Neural crest cell (in vitro differentiated cells): ENCODE results near the gene TMEM170A. TPM values are rescaled to one million over a fixed set of nuclear protein-coding genes. Genes with fewer than 3 reads are reported as not detected.

Experiments
- DNase-seq: peaks from one replicate; pipeline ENCODE4 v3.0.0; 2021; ENCODE audit warnings: low read depth, mixed read lengths, low spot score
- H3K27ac Mint-ChIP-seq: one replicate; pipeline ENCODE4 v1.8.0; 2021; ENCODE audit warnings: mild to moderate bottlenecking, mixed read lengths; ENCODE audit not compliant: unreplicated experiment
- H3K27me3 Mint-ChIP-seq: 2 replicates; pipeline ENCODE4 v1.8.0; 2021; ENCODE audit warnings: low read depth, mild to moderate bottlenecking, mixed read lengths
- H3K36me3 Mint-ChIP-seq: 2 replicates; pipeline ENCODE4 v1.8.0; 2021; ENCODE audit warnings: low read depth, mild to moderate bottlenecking, mixed read lengths
- H3K4me1 Mint-ChIP-seq: 2 replicates; pipeline ENCODE4 v1.8.0; 2021; ENCODE audit warnings: mixed read lengths
- H3K4me3 Mint-ChIP-seq: one replicate; pipeline ENCODE4 v1.8.0; 2021; ENCODE audit warnings: mild to moderate bottlenecking, mixed read lengths
- H3K9me3 Mint-ChIP-seq: 2 replicates; pipeline ENCODE4 v1.8.0; 2021; ENCODE audit warnings: mixed read lengths
- total RNA-seq: library from RNA; stranded (reverse); gene quantifications from 2 replicates; pipeline ENCODE4 v1.2.1, GENCODE V29; 2021
- TF ChIP-seq, protein P1 (sequence below): fragments of 200-600 bp; sonication (generic); conservative IDR thresholded peaks from 2 replicates; pipeline ENCODE4 v1.5.0; 2021; ENCODE audit warnings: antibody characterized with exemption, mild to moderate bottlenecking

TMEM170A gene
- total RNA-seq, 1 donor from 2014 or later = 50.5 TPM

DNA sequence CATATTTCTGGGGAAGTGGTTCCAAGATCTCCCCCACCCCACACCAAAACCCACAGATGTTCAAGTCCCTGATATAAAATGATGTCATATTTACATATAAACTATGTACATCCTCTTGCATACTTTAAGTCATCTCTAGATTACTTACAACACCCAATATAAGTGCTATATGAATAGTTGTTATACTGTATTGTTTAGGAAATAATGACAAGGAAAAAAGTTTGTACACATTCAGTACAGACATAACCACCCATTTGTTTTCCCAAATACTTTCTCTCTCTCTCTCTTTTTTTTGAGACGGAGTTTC lies 42.7 kb downstream of the TMEM170A start:
- no peaks in the 10 kb centered on the region for H3K9me3 Mint-ChIP-seq

DNA sequence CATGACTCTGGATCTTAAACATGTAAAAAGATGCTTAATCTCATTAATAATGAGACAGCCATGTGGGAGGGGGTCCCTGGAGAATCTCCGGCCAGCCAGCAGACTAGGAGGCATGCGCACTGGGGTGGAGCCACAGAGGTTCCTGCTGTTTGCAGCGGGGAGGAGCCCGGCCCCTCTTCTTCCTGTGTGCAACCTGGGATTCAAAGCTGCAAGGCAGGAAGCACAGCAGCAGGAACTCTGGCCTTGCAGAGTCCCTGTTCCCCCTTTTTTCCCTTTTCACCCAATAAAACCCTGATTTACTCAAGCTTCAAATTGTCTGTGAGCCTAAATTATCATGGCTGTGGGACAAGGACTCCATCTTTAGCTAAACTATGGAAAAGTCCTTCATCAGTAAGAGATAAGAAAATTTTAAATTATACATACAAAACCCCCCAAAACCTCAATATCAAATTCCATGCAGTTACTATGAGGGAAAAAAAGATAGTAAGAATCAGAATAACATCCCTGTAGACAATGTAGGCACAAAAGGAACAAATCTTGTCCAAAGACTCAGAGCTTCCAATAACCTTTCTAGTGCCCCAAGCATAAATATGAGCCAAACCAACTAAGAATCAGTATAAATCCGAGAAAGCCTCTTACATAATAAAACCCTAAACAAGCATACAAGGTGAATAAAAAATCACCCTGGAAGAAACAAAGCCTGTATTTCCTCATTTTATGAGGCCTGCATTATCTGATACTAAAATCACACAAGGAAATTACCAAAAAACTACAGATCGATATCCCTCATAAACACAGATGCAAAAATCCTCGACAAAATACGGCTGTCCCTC lies 43.3 kb downstream of the TMEM170A start:
- Mint-ChIP-seq H3K27me3 (no peaks in the 10 kb centered on the region), H3K27ac (peak overlapping the region; percentile 27), H3K9me3 (no peaks in the 10 kb centered on the region), H3K36me3 (no peaks in the 10 kb centered on the region), H3K4me3 (no peak overlapping the region), H3K4me1 (peaks cover 27% of the 10 kb centered on the region)
- peak; percentile 57 for DNase-seq
- TF ChIP-seq, protein P1, sequence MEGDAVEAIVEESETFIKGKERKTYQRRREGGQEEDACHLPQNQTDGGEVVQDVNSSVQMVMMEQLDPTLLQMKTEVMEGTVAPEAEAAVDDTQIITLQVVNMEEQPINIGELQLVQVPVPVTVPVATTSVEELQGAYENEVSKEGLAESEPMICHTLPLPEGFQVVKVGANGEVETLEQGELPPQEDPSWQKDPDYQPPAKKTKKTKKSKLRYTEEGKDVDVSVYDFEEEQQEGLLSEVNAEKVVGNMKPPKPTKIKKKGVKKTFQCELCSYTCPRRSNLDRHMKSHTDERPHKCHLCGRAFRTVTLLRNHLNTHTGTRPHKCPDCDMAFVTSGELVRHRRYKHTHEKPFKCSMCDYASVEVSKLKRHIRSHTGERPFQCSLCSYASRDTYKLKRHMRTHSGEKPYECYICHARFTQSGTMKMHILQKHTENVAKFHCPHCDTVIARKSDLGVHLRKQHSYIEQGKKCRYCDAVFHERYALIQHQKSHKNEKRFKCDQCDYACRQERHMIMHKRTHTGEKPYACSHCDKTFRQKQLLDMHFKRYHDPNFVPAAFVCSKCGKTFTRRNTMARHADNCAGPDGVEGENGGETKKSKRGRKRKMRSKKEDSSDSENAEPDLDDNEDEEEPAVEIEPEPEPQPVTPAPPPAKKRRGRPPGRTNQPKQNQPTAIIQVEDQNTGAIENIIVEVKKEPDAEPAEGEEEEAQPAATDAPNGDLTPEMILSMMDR = no peak

More for the DNA sequence above, 42.7 kb downstream of the TMEM170A start:
- TF ChIP-seq, protein P1 = no peak
- no peaks in the 10 kb centered on the region for H3K36me3 Mint-ChIP-seq
- H3K27ac Mint-ChIP-seq = no peak overlapping the region
- H3K27me3 Mint-ChIP-seq = no peaks in the 10 kb centered on the region
- DNase-seq = no peak
- H3K4me1 Mint-ChIP-seq = peaks cover 27% of the 10 kb centered on the region
- H3K4me3 Mint-ChIP-seq = no peak overlapping the region

DNA sequence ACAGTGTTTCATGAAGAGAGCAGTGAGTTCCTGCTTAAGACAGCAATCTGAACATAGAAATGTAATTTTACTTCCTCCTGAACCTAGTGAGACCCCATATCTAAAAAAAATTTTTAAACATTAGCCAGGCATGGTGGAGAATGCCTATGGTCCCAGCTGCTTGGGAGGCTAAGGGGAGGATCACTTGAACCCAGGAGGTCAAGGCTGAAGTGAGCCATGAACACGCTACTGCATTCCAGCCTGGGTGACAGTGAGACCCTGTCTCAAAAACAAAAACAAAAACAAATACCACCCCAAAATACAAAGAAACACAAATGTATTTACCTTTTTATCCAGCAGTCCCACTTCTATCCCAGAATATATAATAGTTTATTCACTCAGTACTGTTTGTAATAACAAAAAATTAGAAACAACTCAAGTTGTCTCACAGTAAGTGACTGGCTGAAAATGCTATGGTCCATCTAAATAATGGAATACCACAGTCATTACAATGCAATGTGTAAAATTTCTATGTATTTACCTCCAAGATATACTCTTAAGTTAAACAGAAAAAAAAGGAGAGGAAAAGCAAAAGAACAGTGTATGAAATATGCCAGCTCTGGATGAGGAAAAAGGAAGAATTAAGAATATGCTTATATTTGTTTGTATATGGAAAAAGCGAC lies 47.5 kb downstream of the TMEM170A start:
- Mint-ChIP-seq H3K36me3 (peaks cover 4% of the 10 kb centered on the region), H3K27me3 (no peaks in the 10 kb centered on the region), H3K27ac (no peak overlapping the region), H3K9me3 (no peaks in the 10 kb centered on the region), H3K4me1 (peaks cover 47% of the 10 kb centered on the region), H3K4me3 (no peak overlapping the region)
- DNase-seq = no peak
- TF ChIP-seq, protein P1 = no peak

DNA sequence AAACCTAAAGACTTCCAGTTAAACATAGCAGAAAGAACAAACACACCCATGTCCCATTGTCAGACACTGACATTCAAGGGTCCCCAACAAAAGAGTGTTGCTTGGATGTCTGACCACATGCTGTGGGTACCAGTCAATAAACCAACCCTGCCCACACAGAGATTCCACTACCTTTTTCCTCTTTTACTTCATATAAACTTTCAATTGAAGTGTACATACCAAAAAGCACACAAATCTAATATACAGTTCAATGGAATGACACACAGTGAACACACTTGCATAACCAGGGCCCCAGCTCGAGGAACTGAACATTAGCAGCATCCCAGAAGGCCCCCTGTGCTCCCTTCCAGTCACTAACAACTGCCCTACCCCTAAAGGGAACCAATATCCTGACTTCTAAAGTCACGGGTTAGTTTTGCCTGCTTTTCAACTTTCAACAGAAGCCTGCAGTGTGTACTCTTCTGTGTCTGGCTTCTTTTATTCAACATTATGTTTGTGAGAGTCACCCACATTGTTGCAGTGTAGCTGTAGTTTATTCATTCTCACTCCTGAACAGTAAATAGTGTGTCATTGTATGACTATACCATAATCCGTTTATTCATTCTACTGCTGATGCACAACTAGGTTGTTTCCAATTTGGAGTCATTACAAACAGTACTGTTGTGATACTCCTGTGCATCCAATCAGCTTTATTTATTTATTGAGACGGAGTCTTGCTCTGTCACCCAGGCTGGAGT lies 49.2 kb downstream of the TMEM170A start:
- Mint-ChIP-seq H3K4me1 (peaks cover 31% of the 10 kb centered on the region), H3K36me3 (peaks cover 4% of the 10 kb centered on the region), H3K27ac (no peak overlapping the region), H3K9me3 (no peaks in the 10 kb centered on the region), H3K4me3 (no peak overlapping the region), H3K27me3 (no peaks in the 10 kb centered on the region)
- TF ChIP-seq, protein P1 = no peak
- DNase-seq = no peak

DNA sequence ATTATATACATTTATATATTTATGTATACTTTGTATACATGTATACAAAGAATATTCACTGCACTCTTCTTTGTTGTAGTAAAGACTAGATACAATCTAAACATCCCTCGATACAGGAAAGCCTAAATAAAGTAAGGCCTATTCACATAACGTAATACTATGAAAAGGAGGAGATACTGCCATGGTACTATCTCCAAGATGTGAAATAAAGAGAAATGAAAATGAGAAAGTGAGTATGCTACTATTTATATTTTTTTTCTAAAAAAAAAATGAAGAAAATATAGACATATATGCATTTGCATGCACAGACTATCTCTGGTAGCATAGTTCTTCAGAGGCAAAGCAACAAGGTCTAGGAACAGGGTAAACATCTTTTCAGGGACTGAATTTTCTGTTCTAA lies 50.5 kb downstream of the TMEM170A start:
- Mint-ChIP-seq H3K4me3 (no peak overlapping the region), H3K27me3 (no peaks in the 10 kb centered on the region), H3K36me3 (peaks cover 4% of the 10 kb centered on the region), H3K9me3 (no peaks in the 10 kb centered on the region), H3K4me1 (peaks cover 27% of the 10 kb centered on the region), H3K27ac (no peak overlapping the region)
- DNase-seq = no peak
- TF ChIP-seq, protein P1 = no peak
